Skin epidermis (tissue), 12 donors: ENCODE measurements around the gene ASAP2.
A peak's percentile ranks its signal among the peaks of the same experiment; 100 is the strongest.

Experiments
- H3K27ac ChIP-seq, 21 experiments: fragments of 200-600 bp; sonication (generic) in 11 of 21; one replicate each; pipeline ENCODE4 v1.5.0; 2020; ENCODE audit warnings: mild to moderate bottlenecking in 3 of 21, inconsistent platforms in 2 of 21, moderate library complexity in 2 of 21
- H3K4me3 ChIP-seq, 7 experiments: fragments of 200-600 bp; sonication (generic) in 2 of 7; one replicate each; pipeline ENCODE4 v1.5.0; 2020; ENCODE audit warnings: inconsistent platforms in 2 of 7, mild to moderate bottlenecking in 2 of 7, moderate library complexity in 1 of 7

The ASAP2 gene

DNA sequence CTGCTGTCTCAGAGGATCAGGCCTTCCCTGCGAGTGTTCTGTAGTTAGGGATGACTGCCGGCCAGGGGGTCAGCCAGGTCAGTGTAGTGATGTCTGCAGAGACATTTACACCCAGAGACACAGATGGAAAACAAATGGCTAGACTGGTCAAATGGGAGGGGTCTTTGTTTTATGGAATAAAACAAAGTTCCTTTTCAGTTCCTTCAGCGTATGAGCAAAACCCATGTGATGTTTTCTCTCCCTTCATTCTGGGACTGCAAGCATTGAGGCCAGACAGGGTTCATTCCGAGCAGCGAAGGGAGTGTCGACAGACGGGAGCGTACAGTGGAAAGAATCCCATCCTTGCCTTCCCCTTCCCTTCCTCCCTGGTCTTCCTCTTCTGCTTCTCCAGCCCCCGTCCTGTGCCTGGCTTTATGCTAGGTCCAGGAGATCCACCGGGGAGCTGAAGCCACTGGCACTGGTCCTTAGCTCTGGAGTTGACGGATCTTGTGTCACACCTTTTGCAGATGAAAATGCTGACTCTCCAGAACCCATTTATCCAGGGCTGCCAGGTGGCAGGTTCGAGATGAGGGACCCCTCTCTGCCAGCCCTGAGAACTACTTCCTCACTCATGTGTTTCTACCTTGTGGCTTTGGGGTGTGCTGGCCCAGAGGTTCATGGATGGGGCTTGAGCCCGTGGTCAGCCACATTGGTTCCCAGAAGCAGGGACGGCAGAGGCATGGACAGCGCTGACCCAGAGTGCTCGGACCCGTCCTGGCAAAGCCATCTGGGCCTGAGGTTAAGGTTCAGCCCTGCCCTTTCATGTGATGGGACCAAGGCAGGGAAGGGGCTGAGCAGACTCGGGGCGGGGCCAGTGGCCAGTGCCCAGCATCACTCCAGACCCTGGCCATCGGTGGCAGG is 192.5 kb downstream of the ASAP2 start:
- no peak overlapping the region for H3K4me3 ChIP-seq
- peak overlapping the region in 10 of 21 experiments; percentile 1 to 86 (median 61) for H3K27ac ChIP-seq

GRCh38 chr2:9400268-9401058 is 193.9 kb downstream of the ASAP2 start:
- H3K27ac ChIP-seq, result peak overlapping the region in 5 of 21 experiments; percentile 41 to 86 (median 75)
- no peak overlapping the region for H3K4me3 ChIP-seq

- Histone ChIP-seq H3K4me3 (no peak overlapping the region), H3K27ac (no peak overlapping the region)
These were observed 194.5 kb downstream of the ASAP2 start for GRCh38 chr2:9401059-9401547.

DNA sequence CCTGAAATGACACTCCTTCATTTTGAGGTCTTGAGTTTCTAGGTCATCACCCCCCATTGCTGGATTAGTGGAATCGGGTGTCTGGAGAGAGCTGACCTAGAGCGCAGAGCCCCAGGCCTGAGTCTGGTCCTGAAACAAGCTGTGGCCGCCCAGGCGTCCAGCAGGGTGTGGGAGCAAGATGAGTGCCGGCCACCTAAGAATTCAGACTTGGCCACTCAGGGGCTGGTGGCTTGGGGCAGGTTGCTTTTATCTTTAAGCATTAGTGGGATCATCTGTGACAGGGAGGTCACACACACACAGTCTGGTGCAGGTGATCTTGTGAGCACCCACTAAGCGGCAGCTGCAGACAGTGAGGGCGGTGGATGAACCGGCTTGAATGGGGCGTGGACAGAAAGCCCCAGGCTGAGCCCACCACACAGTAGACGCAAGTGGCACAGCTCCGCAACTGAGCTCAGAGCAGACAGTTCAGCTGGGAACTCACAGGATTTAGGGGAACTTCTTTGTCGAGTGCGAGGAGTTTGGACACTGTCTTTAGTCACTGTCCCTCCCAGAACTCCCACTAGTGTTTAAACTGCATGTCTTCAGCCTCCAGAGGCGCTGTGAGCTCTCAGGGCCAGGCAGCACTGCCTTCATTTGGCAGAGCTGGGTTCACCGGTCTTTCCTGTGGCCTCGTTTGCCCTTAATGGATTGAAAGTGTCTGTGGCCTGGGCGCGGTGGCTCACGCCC is 195.2 kb downstream of the ASAP2 start:
- Histone ChIP-seq H3K27ac (no peak overlapping the region), H3K4me3 (no peak overlapping the region)

DNA sequence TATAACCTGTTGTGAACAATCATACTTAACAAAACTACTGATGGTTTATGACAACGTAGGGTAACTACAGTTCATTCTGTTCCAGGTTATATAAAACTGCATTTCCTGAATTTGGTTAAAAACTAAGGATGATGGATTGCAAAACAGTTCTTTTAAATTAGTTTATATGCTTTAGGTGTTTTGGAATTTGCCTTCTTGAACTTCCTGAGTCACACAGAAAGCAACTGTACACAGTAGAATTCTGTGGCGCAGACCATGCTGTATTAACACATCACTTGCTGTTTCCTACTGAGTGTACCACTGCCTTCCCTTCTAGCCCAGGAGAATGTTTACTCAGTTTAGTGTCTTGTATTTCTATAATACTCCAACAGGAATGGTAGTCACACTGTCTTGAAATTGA is 197.3 kb downstream of the ASAP2 start:
- no peak overlapping the region for H3K27ac ChIP-seq
- H3K4me3 ChIP-seq, result no peak overlapping the region

DNA sequence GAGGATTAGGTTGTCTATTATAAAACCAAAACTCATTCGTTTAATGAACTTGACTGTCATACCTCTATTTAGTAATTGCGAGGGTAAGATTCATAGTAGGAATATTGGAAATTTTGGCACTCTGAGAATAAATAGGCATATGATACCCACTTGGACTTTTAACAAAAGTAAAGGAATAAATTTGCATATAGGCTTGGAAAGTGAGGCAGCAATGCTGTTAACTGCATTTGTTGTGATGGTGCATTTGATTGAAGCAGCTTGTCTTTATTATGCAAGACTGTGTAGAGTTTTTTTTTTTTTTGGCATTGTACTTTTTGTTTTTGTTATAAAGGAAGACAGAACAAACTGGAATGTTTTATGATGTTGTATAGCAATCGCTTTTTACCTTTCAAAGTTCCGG is 197.8 kb downstream of the ASAP2 start:
- H3K27ac ChIP-seq, result no peak overlapping the region

DNA sequence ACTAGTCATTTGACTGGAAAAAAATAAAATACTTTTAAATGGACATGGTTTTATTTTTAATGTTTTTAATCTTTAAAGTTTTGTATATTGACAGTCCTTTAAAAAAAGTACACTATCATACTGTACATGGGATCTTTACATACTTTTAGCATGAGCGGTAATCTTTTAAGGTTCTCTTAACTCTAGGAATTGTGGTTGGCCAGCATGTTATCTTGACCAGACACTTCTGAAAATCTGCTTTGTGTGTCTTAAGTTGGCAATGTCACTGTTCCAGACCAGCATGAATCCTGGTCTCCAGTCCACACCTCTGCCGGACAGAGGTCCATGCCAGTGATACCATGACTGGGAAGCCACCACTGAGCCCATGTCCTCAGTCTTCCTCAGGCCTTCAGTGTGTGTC is 199.0 kb downstream of the ASAP2 start:
- no peak overlapping the region for H3K4me3 ChIP-seq
- no peak overlapping the region for H3K27ac ChIP-seq

More for the DNA sequence above, 197.8 kb downstream of the ASAP2 start:
- H3K4me3 ChIP-seq, result no peak overlapping the region

GRCh38 chr2:9406529-9407362 is 200.1 kb downstream of the ASAP2 start:
- H3K4me3 ChIP-seq, result no peak overlapping the region
- H3K27ac ChIP-seq, result no peak overlapping the region

DNA sequence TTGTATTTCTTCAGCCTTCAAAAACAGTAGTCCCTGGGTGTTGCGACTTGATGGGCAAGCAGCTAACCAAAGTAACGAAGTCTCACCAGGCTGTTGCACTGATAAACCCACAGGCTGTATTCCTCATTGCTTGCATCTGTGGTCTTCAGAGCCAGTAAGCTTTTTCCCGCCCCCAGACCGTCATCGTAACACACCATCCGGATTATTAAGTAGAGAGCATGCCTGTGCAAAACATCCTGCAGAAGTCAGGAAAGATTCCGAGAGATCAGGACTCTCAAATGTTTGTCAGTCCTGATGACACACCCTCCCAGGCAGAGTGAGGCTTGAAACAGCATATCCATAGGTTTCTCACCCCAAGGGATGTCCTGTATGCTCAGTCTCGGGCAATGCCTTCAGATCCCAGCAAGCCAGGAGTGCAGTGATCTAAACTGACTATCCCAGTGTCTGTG is 200.8 kb downstream of the ASAP2 start:
- no peak overlapping the region for H3K4me3 ChIP-seq
- no peak overlapping the region for H3K27ac ChIP-seq

DNA sequence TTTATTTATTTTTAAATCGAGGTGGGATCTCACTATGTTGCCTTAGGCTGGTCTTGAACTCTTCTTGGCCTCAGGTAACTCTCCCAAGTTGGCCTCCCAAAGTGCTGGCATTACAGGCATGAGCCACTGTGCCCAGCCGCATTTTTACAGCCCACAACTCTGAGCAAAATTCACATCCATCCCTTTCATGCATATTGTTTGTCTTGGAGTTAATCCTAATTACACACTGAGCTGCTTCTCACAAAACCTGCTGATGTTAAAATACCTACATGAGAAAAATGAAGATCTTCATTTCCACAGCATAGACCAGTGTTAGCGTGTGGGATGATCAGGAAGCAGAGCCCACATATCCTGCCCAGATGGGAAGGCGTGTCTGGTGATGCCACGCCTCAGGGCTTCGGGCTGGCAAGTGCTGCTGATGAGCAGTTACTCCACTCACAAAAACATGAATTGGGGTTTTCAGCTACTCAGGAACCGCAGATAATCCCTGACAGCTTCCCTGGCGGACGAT is 202.1 kb downstream of the ASAP2 start:
- peak overlapping the region in 1 of 21 experiments; percentile 17 for H3K27ac ChIP-seq

GRCh38 chr2:9410108-9410507 is 203.5 kb downstream of the ASAP2 start:
- Histone ChIP-seq H3K27ac (no peak overlapping the region), H3K4me3 (no peak overlapping the region)

More for the DNA sequence above, 202.1 kb downstream of the ASAP2 start:
- no peak overlapping the region for H3K4me3 ChIP-seq

DNA sequence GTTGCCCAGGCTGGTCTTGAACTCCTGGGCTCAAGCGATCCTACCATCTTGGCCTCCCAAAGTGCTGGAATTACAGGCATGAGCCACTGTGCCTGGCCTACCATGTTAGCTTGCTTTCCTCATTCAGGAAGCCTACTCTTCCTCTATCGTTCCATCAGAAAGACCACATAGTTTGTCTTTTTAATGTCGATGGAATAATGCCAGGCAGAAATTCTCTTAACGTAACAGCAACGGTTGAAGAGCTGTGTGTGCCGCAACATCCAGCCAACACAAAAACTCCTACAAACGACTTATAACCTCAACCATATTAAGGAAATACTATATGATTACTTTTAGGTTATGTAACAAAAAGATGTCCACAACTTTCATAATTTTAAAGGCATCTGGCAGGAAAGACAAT is 206.2 kb downstream of the ASAP2 start:
- no peak overlapping the region for H3K4me3 ChIP-seq
- no peak overlapping the region for H3K27ac ChIP-seq

- peak overlapping the region in 3 of 21 experiments; percentile 3 to 21 (median 10) for H3K27ac ChIP-seq
These were observed 209.0 kb downstream of the ASAP2 start for GRCh38 chr2:9415516-9416169.

GRCh38 chr2:9416267-9416961 is 209.8 kb downstream of the ASAP2 start:
- peak overlapping the region in 1 of 21 experiments; percentile 14 for H3K27ac ChIP-seq
- H3K4me3 ChIP-seq, result no peak overlapping the region

More at GRCh38 chr2:9415516-9416169, 209.0 kb downstream of the ASAP2 start:
- H3K4me3 ChIP-seq, result no peak overlapping the region

DNA sequence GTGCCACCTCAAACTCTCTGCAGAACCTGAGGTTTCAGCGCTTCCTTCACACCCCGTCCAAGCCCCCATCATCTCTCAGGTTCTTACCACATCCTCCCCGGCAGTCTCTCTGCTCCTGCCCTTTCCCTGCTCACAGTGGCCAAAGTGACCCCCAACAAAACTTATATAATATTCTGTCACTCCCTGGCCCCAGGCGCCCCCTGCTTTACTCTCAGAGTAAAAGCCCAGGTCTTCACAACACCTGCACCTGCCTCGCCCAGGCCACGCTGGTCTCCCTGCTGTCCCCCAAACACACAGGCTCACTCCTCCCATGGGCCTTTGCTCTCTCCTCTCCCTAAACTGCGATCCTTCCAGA is 210.3 kb downstream of the ASAP2 start:
- Histone ChIP-seq H3K4me3 (no peak overlapping the region), H3K27ac (peak overlapping the region in 1 of 21 experiments; percentile 5)

GRCh38 chr2:9417725-9418124 is 211.1 kb downstream of the ASAP2 start:
- Histone ChIP-seq H3K27ac (no peak overlapping the region), H3K4me3 (no peak overlapping the region)

GRCh38 chr2:9418746-9419145 is 212.1 kb downstream of the ASAP2 start:
- Histone ChIP-seq H3K4me3 (no peak overlapping the region), H3K27ac (no peak overlapping the region)

GRCh38 chr2:9419541-9419940 is 212.9 kb downstream of the ASAP2 start:
- H3K27ac ChIP-seq, result no peak overlapping the region
- no peak overlapping the region for H3K4me3 ChIP-seq
